HG03460 (cell line): ENCODE results near the gene ARV1.
"Not testable (repeated sequence)": the region's sequence is repeated elsewhere in the genome, so short reads cannot be mapped to it uniquely, and the experiment has no call there.

Experiments used
- ATAC-seq: cut with Tn5 transposase; IDR thresholded peaks from one replicate; pipeline ENCODE4 v1.9.1; 2021; ENCODE audit not compliant: unreplicated experiment

Gene ARV1

DNA sequence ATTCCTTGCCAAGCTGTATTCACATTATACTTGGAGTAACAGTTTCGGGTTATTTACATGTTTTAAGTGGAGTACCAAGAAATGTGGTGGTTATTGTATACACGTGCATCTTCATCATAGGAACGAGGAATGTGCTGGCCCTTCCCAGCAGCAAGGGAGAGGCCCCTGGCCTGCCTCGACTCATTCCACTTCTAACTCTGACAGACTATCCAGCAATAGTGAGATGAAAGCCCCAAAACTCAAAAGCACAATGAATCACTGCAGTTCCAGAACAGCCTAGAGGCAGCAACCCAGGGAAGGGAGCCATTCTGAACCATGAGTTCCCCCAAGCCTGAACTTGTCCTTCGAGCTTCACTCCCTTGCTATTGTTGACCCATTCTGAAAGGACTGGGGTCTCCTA lies 38.1 kb downstream of the ARV1 start:
- ATAC-seq, result no peak

DNA sequence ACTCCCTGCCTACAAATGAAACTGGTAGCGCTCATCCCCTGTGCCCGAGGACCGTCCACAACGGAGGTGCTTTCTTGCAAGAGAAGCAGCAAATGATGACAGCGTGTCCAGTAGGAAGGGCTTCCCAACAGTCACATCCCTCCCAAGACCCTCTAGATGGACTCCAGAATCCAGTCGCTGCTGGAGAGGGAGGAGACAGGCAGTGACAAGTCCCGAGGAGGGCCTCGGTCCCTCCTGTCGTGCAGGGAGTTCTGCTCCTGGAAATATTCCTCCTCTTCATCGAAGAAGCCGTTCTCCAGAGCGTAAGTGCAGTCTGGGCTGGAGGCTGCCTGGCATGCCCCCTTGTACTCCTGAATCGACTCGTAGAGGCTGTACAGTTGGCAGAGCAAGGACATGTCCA lies 40.8 kb downstream of the ARV1 start:
- ATAC-seq, result no peak

- ATAC-seq, result no peak
Observed at GRCh38 chr1:231020139-231020601, 41.3 kb downstream of the ARV1 start.

- no peak for ATAC-seq
Observed at GRCh38 chr1:231020816-231021215, 41.9 kb downstream of the ARV1 start.

DNA sequence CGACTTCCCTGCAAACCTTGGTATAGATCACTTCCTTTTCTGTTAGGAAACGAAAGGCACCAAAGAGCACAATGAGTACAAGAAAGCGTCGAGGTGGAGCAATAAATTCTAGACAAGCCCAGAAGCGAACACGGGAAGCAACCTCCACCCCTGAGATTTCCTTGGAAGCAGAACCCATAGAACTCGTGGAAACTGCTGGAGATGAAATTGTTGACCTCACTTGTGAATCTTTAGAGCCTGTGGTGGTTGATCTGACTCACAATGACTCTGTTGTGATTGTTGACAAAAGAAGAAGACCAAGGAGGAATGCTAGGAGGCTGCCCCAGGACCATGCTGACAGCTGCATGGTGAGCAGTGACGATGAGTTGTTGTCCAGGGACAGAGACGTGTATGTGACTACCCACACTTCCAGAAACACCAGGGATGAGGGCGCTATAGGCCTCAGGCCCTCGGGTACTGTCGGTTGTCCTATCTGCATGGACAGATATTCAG lies 42.7 kb downstream of the ARV1 start:
- no peak for ATAC-seq

GRCh38 chr1:231022543-231022942 lies 43.6 kb downstream of the ARV1 start:
- not testable (repeated sequence) for ATAC-seq

- ATAC-seq, result no peak
Observed at GRCh38 chr1:231023150-231023549, 44.3 kb downstream of the ARV1 start.

- ATAC-seq, result no peak
Observed at GRCh38 chr1:231026576-231026975, 47.7 kb downstream of the ARV1 start.

DNA sequence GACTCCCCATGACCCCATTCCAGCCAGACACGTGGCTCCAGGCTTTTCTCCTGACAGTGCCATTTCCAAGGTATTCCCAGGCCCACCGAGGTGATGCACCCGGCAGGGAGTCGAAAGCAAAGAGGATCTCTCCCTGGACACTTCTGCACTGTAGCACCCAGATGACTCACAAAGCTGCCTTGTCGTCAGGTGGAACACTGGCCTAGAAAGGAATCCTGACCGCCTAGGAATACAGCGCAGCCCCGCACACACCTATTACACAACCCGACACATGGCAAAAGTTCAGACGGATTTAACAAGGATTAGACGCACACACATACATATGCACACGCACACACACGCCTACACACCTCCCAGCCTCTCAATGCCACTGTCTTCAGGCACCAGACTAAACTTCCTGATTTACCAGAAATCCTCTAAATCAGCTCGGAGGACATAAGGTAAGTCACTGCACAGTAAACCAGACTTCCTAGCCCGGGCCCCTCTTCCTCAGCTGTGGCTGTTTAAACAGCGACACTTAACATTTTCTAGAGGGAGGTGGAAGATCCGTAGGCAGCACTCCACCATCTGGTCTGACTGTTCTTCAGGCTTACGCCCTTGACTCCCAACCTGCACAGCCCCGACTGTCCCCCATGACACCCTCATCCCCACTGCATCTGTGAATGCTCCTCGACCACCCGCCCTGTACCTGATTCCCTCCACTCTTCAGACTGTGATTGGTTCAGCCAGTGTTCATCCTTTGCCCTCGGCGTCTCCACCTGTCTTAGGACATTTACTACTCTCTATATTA lies 48.4 kb downstream of the ARV1 start:
- ATAC-seq, result no peak

GRCh38 chr1:231027971-231028370 lies 49.1 kb downstream of the ARV1 start:
- ATAC-seq, result no peak

GRCh38 chr1:231028682-231029081 lies 49.8 kb downstream of the ARV1 start:
- no peak for ATAC-seq

- not testable (repeated sequence) for ATAC-seq
Observed at GRCh38 chr1:231029247-231029646, 50.4 kb downstream of the ARV1 start.

- ATAC-seq, result no peak
Observed at GRCh38 chr1:231029841-231030240, 50.9 kb downstream of the ARV1 start.

DNA sequence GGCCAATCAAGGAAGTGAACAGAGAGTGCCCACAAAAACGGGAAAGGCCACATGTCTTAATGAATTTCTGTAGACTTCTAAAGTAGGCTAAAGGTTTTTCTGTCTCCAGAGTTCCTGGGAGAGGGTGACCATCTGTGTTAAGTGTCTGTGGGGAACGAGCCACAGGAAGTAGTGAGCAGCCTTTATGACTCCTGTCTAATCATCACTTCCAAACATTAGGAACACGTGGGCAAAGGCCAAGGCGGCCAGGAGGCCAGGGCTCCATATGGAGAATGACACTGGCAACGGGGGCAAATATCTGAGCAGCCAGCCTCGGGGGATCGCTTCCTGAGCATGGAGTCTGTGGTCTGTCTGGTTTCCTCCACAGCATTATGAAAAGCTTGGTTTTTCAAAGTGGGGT lies 54.1 kb downstream of the ARV1 start:
- no peak for ATAC-seq

DNA sequence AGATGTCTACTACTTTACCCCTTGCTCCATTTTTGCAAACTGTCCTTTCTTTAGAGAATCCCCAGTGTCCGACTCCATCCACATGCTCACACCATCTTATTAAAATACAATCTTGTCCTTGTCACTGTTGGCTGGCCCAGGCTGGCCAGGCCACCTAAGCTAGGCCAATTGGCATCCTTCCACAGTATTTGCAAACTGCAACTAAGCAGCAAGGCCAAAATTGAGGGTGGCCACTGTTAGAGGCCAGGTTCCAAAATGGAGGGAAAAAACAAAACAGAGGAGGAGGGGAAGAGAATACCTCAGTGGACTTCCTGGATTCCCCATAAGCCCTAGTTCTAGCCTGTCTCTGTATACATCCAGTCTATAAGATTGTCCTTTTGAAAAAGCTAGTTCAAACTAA lies 56.9 kb downstream of the ARV1 start:
- ATAC-seq, result no peak

DNA sequence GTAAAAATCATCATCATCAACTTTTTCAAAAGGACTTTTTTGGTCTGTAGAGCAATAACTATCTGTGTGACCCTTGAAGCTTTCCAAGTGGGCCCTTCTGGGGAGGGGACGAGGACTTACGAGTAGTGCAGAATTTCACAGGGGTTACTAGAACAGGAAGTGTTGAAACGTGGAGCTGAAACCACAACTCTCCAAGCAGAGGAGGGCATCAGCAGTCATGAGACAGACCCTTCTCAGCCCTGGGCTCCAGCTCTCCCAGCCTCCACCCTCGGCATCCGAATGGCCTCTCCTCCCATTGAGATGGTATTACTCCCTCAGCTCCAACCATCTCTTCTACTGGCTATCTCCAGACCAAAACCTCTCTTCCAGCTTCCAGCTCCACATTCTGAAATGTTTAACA lies 57.5 kb downstream of the ARV1 start:
- ATAC-seq, result no peak

DNA sequence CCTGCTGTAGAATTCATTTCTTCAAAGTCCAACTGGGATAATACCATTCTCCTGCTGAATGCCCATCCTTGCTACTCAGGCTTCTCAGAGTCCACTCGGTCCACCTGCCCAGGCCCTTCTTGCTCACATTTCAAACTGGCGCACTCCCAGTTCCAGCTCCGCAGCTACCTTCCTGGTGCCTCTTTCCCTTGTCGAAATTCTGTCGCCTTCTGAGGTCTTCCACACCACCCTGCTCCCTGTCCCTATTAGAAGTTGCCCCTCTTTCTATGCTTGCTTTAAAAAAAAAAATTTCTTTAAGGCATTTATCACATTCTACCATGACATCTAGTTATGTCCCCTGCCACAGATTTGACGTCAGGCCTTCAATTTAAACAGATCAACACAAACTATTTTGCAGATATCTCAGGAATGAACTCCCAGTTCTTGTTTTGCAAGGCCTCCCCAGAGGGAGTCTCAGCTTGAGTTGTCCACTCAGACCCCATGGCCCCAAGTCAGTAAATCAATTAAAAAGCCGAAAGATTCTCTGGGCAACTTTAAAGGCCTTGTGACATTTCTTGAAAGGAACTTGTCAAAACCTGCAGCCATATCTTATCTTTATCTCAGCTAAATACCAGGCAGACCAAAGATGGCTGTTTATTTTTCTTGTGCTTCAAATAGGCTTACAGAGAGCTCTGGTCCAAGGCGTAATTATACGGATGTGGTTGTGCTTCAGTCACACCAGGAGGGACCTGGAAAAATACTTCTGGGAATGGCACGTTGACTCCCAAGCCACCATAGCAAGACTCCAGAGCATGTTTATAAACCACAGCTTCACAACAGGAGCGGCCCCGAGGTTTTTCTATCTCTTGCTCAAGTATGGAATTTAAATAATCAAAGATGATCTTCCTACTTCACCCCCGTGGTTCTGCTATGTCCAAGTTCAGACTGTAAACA lies 59.0 kb downstream of the ARV1 start:
- no peak for ATAC-seq

DNA sequence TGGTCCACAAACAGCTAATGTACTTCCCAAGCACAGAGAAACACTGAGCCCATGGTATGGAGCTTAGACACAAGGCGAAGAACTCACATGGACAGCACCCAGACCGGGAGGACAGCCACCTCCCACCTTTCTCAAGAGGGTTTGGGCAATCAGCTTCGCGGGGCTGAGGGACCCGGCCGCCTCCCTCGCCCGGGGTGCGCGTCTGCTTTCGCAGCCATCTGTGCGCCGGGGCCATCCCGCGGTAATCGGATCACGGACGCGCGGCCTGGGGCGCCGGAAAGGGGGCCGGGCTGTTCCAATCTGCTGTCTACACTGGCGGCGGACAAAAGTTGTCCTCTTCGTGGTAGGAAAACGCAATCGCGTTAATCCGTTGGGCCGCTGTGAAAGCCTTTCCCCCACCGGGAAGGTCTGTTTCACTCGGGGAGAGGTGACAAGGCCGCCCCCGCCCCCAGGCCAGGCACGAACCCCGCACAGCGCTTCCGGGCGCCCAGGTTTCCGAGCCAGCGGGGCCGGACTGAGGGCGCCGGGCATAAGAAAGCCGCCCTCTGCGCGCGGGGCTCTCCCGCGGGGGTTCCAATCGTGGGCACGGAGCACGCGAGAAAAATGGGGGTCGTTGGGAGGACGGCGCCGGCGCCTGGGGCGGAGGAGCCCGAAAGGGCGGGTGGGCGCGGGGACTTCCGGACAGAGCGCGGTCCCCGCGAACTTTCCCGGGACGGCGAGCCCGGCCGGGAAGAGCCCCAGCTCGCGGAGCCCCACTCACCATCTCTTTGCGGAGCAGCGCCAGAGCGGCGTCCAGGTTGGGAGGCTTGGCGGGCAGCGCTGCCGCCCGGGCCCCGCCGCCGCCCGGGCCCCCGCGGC lies 60.5 kb downstream of the ARV1 start:
- peak; percentile 40 for ATAC-seq

DNA sequence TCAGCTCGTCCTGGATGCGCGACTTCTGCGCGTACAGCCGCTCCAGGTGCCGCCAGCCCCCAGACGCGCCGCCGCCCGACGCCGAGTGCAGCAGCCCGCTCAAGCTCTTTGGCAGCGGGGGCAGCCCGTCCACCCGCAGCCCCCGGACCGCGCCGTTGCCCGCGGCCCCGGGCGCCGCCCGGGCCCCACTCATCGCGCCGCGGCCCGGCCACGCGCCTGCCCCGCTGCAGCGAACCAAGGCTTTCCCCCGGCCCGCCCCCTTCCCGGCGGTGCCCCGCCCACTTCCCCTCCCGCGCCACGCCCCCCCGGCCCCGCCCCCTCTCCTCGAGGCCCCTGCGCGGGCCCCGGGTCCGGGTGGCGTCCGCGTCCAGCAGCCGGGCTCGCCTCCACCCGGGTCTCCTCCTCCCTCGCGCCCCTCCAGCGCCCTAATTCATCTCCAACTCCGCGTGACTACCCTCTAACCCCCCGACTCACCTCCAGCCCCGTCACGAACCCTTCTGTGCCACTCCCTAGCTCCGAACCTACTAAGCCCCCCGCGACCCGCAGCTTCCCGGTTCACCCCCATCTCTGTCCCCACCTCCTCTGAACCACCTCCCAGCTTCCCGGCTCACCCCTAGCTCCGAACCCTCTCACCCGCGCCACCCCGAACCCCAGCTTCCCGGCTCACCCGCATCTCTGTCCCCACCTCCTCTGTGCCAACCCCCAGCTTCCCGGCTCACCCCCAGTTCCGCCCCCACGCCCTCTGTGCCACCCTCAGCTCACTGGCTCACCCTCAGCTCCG lies 61.3 kb downstream of the ARV1 start, which contains the start of gene FAM89A:
Gene FAM89A, minus strand, starts transcription at position 236 of the 781 bp plus-strand sequence. Its CDS starts 43 bp downstream, at position 193.
- ATAC-seq, result peak; percentile 77
